ENCODE measurements around the gene ARL15. TPM values are rescaled to one million over a fixed set of nuclear protein-coding genes. Genes with fewer than 3 reads are reported as not detected.

The ARL15 gene
- total and polyA plus RNA-seq, 2 experiments from 2014 or later: 7.8 to 9.9 TPM

DNA sequence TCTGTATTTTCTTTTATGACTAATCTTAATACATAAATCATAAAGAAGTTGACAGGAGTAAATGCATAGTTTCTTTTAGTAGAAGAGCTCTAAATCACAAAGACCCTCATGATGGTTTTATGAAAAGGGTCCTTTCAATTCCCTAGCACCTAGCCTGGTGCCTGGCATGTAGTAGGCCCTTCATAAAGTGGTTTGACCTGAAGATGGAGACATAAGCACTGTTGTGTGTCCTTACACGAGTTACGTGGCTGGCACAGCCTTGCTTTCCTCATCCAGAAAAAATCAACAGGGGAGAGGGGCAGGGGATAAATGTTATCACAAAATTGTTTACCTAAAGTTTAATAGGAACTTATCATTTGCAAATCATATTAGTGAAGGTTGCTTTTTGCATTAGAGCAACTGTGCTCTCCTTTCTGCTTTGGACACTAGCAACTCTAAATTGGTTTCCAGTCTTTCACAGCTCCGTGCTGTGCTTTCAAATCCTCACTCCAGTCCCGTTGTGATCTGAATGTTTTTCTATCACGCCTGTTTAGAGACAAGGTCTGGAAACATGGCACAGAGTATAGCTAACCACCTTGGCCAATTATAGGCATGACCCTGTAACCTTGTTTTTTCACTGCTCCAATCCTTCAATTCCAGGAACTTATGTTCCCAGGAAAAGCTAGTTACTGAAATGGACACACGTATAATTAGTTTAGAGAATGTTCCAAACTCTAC is 55.7 kb downstream of the ARL15 start:
- Histone ChIP-seq H3K4me3 (no peak overlapping the region), H3K9me2 (ENCODE audit: insufficient read depth) (no peaks in the 10 kb centered on the region), H4K20me1 (ENCODE audit: insufficient read depth) (no peaks in the 10 kb centered on the region), H3K9ac (no peak overlapping the region), H3K27me3 (replicated peaks; ENCODE audit: insufficient read depth) (no peaks in the 10 kb centered on the region), H3K4me1 (ENCODE audit: insufficient read depth) (no peaks in the 10 kb centered on the region), H3F3A (ENCODE audit: insufficient read depth) (0 out of 2 replicates have a peak, but pooled peaks cover 5% of the 10 kb centered on the region), H3K79me2 (ENCODE audit: insufficient read depth) (0 out of 2 replicates have a peak, but pooled peaks cover 16% of the 10 kb centered on the region), H2AFZ (no peak overlapping the region), H3K27ac (no peak overlapping the region), H3K9me3 (ENCODE audit: low read depth) (no peaks in the 10 kb centered on the region), H3K4me2 (ENCODE audit: unreplicated experiment) (no peak overlapping the region), H3K36me3 (ENCODE audit: low read depth) (no peaks in the 10 kb centered on the region)
- TF ChIP-seq EZH2 (IDR thresholded peaks at IDR 0.05; ENCODE audit: insufficient read depth, poor library complexity, severe bottlenecking): no peak
- no peak for TF ChIP-seq EZH2phosphoT487 (IDR thresholded peaks at IDR 0.05; ENCODE audit: insufficient read depth, low read depth)
- DNase-seq: peak; percentile 42
- in situ Hi-C loops (cut with MboI): loop anchor here (10.0 to 25.0 kb wide), 3 partner anchors 160 to 608 kb away; no protein-coding TSS in a partner anchor
- 68 to 69% methylated on average over 6 of the region's 6 CpGs for WGBS, 2 experiments (ENCODE audit: low coverage in 1 of 2, low lambda C conversion rate in 2 of 2, missing lambda C conversion rate in 2 of 2)

- Histone ChIP-seq H3K27me3 (replicated peaks; ENCODE audit: insufficient read depth) (no peaks in the 10 kb centered on the region), H3K79me2 (ENCODE audit: insufficient read depth) (0 out of 2 replicates have a peak, but pooled peaks cover 16% of the 10 kb centered on the region), H3K4me1 (ENCODE audit: insufficient read depth) (no peaks in the 10 kb centered on the region), H4K20me1 (ENCODE audit: insufficient read depth) (no peaks in the 10 kb centered on the region), H3F3A (ENCODE audit: insufficient read depth) (no peaks in the 10 kb centered on the region), H2AFZ (no peak overlapping the region), H3K9me2 (ENCODE audit: insufficient read depth) (no peaks in the 10 kb centered on the region), H3K36me3 (ENCODE audit: low read depth) (no peaks in the 10 kb centered on the region), H3K27ac (no peak overlapping the region), H3K4me2 (ENCODE audit: unreplicated experiment) (no peak overlapping the region), H3K9ac (no peak overlapping the region), H3K9me3 (ENCODE audit: low read depth) (no peaks in the 10 kb centered on the region), H3K4me3 (no peak overlapping the region)
- peak; percentile 26 for DNase-seq
- TF ChIP-seq EZH2 (IDR thresholded peaks at IDR 0.05; ENCODE audit: insufficient read depth, poor library complexity, severe bottlenecking): no peak
- TF ChIP-seq EZH2phosphoT487 (IDR thresholded peaks at IDR 0.05; ENCODE audit: insufficient read depth, low read depth): no peak
- in situ Hi-C loops (cut with MboI): loop anchor here (10.0 to 25.0 kb wide), 3 partner anchors 163 to 610 kb away; no protein-coding TSS in a partner anchor
- 53% methylated on average over 1 of the region's 1 CpG for WGBS, 2 experiments (ENCODE audit: low coverage in 1 of 2, low lambda C conversion rate in 2 of 2, missing lambda C conversion rate in 2 of 2)
Measured at GRCh38 chr5:54251981-54252380, 58.4 kb downstream of the ARL15 start.

- Histone ChIP-seq H3K4me1 (ENCODE audit: insufficient read depth) (no peaks in the 10 kb centered on the region), H3K79me2 (ENCODE audit: insufficient read depth) (no peaks in the 10 kb centered on the region), H3K27ac (no peak overlapping the region), H2AFZ (no peak overlapping the region), H3K9ac (no peak overlapping the region), H3K27me3 (replicated peaks; ENCODE audit: insufficient read depth) (no peaks in the 10 kb centered on the region), H3F3A (ENCODE audit: insufficient read depth) (no peaks in the 10 kb centered on the region), H4K20me1 (ENCODE audit: insufficient read depth) (no peaks in the 10 kb centered on the region), H3K4me3 (no peak overlapping the region), H3K9me3 (ENCODE audit: low read depth) (no peaks in the 10 kb centered on the region), H3K36me3 (ENCODE audit: low read depth) (no peaks in the 10 kb centered on the region), H3K9me2 (ENCODE audit: insufficient read depth) (no peaks in the 10 kb centered on the region), H3K4me2 (ENCODE audit: unreplicated experiment) (no peak overlapping the region)
- in situ Hi-C loops (cut with MboI): loop anchor here (10.0 to 25.0 kb wide), 4 partner anchors 165 to 987 kb away; no protein-coding TSS in a partner anchor
- WGBS, 2 experiments (ENCODE audit: low coverage in 1 of 2, low lambda C conversion rate in 2 of 2, missing lambda C conversion rate in 2 of 2): 50 to 55% methylated on average over 4 of the region's 4 CpGs
- DNase-seq: peak; percentile 11
- no peak for TF ChIP-seq EZH2phosphoT487 (IDR thresholded peaks at IDR 0.05; ENCODE audit: insufficient read depth, low read depth)
- no peak for TF ChIP-seq EZH2 (IDR thresholded peaks at IDR 0.05; ENCODE audit: insufficient read depth, poor library complexity, severe bottlenecking)
Measured at GRCh38 chr5:54249210-54250028, 61.0 kb downstream of the ARL15 start.

DNA sequence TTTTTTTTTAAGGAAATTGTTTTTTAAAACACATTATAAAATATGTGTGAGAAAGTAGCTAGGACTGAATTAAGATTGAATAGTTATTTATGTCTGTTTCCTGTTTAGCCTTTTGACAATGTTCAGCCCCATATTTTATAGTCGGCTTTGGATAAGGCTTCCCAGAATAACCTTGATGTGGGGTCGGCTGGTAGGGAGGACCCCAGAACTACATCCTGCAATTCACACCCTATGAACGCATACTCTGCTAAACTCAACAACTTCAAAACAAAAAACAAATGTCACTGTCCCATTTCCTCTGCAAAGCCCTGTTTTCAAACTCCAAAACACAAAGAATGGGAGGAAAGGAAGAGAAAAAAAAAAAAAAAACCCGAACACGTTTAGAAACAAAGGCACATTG is 63.1 kb downstream of the ARL15 start:
- Histone ChIP-seq H3K9ac (no peak overlapping the region), H3K9me2 (ENCODE audit: insufficient read depth) (no peaks in the 10 kb centered on the region), H4K20me1 (ENCODE audit: insufficient read depth) (no peaks in the 10 kb centered on the region), H3K9me3 (ENCODE audit: low read depth) (no peaks in the 10 kb centered on the region), H3K36me3 (ENCODE audit: low read depth) (no peaks in the 10 kb centered on the region), H3K27ac (no peak overlapping the region), H3K79me2 (ENCODE audit: insufficient read depth) (no peaks in the 10 kb centered on the region), H2AFZ (no peak overlapping the region), H3F3A (ENCODE audit: insufficient read depth) (no peaks in the 10 kb centered on the region; the same call in 1 of the 2 replicates), H3K4me1 (ENCODE audit: insufficient read depth) (peaks cover 6% of the 10 kb centered on the region; the same call in 1 of the 2 replicates), H3K4me3 (no peak overlapping the region), H3K27me3 (replicated peaks; ENCODE audit: insufficient read depth) (no peaks in the 10 kb centered on the region), H3K4me2 (ENCODE audit: unreplicated experiment) (no peak overlapping the region)
- no peak for DNase-seq
- TF ChIP-seq EZH2 (IDR thresholded peaks at IDR 0.05; ENCODE audit: insufficient read depth, poor library complexity, severe bottlenecking) (no peak), EZH2phosphoT487 (IDR thresholded peaks at IDR 0.05; ENCODE audit: insufficient read depth, low read depth) (no peak)
- WGBS, 2 experiments (ENCODE audit: low coverage in 1 of 2, low lambda C conversion rate in 2 of 2, missing lambda C conversion rate in 2 of 2): 71 to 81% methylated on average over 5 of the region's 5 CpGs
- in situ Hi-C loops (cut with MboI): loop anchor here (25.0 kb wide), 1 partner anchor 985 kb away; no protein-coding TSS in a partner anchor
